Measurements from ENCODE around the gene FAM241A.
"Not testable (repeated sequence)": the region's sequence is repeated elsewhere in the genome, so short reads cannot be mapped to it uniquely, and the experiment has no call there.

FAM241A gene

GRCh38 chr4:112172180-112172579 lies 26.9 kb downstream of the FAM241A start:
- no peak for DNase-seq (ENCODE audit: low read depth in 1 of 2, low spot score in 1 of 2)

- DNase-seq (ENCODE audit: low read depth in 1 of 2, low spot score in 1 of 2) = no peak
These were observed 28.6 kb downstream of the FAM241A start for GRCh38 chr4:112173593-112174558.

GRCh38 chr4:112175840-112176239 lies 30.6 kb downstream of the FAM241A start:
- no peak for DNase-seq (ENCODE audit: low read depth in 1 of 2, low spot score in 1 of 2)

GRCh38 chr4:112176596-112176995 lies 31.3 kb downstream of the FAM241A start:
- DNase-seq (ENCODE audit: low read depth in 1 of 2, low spot score in 1 of 2) = no peak

DNA sequence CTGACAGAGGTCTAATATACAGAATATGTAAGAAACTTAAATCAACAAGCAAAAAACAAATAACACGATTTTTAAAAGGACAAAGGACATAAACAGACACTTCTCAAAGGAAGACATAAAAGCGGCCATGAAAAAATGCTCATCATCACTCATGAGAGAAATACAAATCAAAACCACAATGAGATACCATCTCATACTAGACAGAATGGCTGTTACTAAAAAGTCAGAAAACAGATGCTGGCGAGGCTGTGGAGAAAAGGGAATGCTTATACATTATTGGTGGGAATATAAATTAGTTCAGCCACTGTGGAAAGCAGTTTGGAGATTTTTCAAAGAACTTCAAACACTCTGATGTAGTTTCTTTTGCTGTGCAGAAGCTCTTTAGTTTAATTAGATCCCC lies 33.5 kb downstream of the FAM241A start:
- DNase-seq (ENCODE audit: low read depth in 1 of 2, low spot score in 1 of 2) = not testable (repeated sequence)

- no peak for DNase-seq (ENCODE audit: low read depth in 1 of 2, low spot score in 1 of 2)
These were observed 36.2 kb downstream of the FAM241A start for GRCh38 chr4:112181358-112182000.

GRCh38 chr4:112182604-112183003 lies 37.4 kb downstream of the FAM241A start:
- no peak for DNase-seq (ENCODE audit: low read depth in 1 of 2, low spot score in 1 of 2)

- DNase-seq (ENCODE audit: low read depth in 1 of 2, low spot score in 1 of 2) = no peak
These were observed 38.0 kb downstream of the FAM241A start for GRCh38 chr4:112183252-112183651.

- DNase-seq (ENCODE audit: low read depth in 1 of 2, low spot score in 1 of 2) = no peak
These were observed 39.2 kb downstream of the FAM241A start for GRCh38 chr4:112184438-112184837.

- no peak for DNase-seq (ENCODE audit: low read depth in 1 of 2, low spot score in 1 of 2)
These were observed 40.1 kb downstream of the FAM241A start for GRCh38 chr4:112185334-112185733.

- DNase-seq (ENCODE audit: low read depth in 1 of 2, low spot score in 1 of 2) = no peak
These were observed 40.8 kb downstream of the FAM241A start for GRCh38 chr4:112185740-112186670.

DNA sequence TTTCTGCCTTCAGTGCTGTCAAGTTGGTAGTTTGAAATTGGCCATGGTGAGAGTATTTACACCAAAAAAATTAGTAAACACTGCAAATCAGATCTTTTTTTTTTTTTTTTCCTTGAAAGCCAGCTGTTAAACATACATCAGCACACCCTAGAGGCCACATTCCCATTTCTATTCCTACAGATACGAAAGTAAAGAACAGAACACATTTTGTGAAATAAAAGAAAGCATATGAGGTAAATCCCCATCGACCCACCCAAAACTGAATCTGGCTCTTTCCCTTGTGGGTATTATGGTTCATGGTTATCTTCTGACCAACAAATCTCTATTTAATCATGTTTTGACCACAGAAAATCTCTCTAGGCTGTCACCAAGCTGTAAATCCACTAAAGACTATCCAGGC lies 44.5 kb downstream of the FAM241A start:
- DNase-seq (ENCODE audit: low read depth in 1 of 2, low spot score in 1 of 2) = no peak

GRCh38 chr4:112190684-112191083 lies 45.4 kb downstream of the FAM241A start:
- no peak for DNase-seq (ENCODE audit: low read depth in 1 of 2, low spot score in 1 of 2)

- DNase-seq (ENCODE audit: low read depth in 1 of 2, low spot score in 1 of 2) = no peak
These were observed 51.2 kb downstream of the FAM241A start for GRCh38 chr4:112196461-112196860.

- DNase-seq (ENCODE audit: low read depth in 1 of 2, low spot score in 1 of 2) = no peak
These were observed 53.8 kb downstream of the FAM241A start for GRCh38 chr4:112199041-112199440.

DNA sequence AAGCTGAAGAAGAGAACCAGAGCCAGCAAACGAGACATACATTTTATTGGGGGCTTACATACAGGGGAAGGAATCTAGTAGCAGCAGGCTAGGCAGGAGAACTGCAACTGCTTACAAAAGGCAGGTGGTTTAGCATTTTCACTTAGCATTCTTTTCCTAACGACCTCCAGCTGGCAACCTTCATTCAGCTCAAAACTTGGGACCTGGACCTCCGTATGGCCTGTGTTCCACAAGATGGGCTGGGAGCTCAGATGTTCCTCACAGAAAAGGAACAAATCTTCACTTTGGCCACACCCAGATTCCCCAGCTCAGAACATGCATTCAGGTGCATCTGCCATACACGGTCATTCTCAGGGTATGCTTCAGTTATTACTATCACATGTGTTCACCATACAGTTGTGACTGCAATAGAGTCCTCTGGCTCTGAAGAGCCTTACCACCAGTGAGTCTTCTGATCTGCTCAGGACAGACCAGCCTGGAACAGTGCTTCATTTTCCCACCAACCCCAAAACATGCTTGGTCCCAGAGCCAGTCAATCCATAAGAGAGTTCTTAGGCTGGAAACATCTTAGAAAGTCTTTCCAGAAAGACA lies 56.8 kb downstream of the FAM241A start:
- no peak for DNase-seq (ENCODE audit: low read depth in 1 of 2, low spot score in 1 of 2)

GRCh38 chr4:112203593-112203992 lies 58.3 kb downstream of the FAM241A start:
- DNase-seq (ENCODE audit: low read depth in 1 of 2, low spot score in 1 of 2) = no peak

DNA sequence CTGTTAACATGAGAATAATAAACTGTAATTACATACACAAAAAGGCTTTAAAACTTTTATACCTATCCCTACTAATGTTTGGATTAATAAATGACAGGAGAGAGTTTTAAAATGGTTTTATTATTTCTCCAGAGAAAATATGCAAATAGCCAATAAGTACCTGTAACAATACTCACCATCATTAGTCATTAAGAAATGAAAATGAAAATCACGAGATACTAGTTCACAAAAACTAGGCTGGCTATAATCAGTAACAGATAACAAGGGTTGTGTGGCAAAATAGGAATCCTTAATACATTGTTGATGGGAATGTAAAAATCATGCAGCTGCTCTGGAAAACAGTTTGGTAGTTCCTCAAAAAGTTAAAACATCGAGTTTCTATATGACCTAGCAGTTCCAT lies 61.2 kb downstream of the FAM241A start:
- DNase-seq (ENCODE audit: low read depth in 1 of 2, low spot score in 1 of 2) = no peak

- not testable (repeated sequence) for DNase-seq (ENCODE audit: low read depth in 1 of 2, low spot score in 1 of 2)
These were observed 63.2 kb downstream of the FAM241A start for GRCh38 chr4:112208137-112209095.

DNA sequence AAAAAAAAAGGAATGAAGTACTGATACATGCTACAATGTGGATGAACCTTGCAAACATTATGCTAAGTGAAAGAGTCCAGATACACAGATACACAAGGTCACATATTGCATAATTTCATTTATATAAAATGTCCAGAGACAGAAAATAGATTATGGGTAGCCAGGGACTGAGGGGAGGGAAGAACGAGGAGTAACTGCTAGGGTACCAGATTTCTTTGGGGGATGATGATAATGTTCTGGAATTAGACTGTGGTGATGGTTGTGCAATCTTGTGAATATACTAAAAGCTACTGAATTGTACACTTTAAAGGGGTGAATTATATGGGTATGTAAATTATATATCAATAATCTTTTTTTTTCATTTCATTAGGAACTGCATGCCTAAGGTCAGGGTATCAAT lies 65.5 kb downstream of the FAM241A start:
- DNase-seq (ENCODE audit: low read depth in 1 of 2, low spot score in 1 of 2) = no peak
